Bone marrow (tissue), 2 donors: Measurements from ENCODE around the gene PTTG1IP.
"Not testable (repeated sequence)": the region's sequence is repeated elsewhere in the genome, so short reads cannot be mapped to it uniquely, and the experiment has no call there.

Source experiments
- DNase-seq, 2 donors: peaks; one replicate each; lab custom pipeline; 2025; lab: John Stamatoyannopoulos, UW

PTTG1IP gene

GRCh38 chr21:44845418-44846223, 27.9 kb downstream of the PTTG1IP start:
- peak; percentile 37 to 49 for DNase-seq

- DNase-seq = no peak
Measured at GRCh38 chr21:44844256-44844655, 29.2 kb downstream of the PTTG1IP start.

- no peak for DNase-seq
Measured at GRCh38 chr21:44842721-44843445, 30.6 kb downstream of the PTTG1IP start.

- no peak for DNase-seq
Measured at GRCh38 chr21:44842087-44842486, 31.4 kb downstream of the PTTG1IP start.

- DNase-seq = no peak
Measured at GRCh38 chr21:44840771-44841170, 32.7 kb downstream of the PTTG1IP start.

- DNase-seq = no peak
Measured at GRCh38 chr21:44838951-44839350, 34.5 kb downstream of the PTTG1IP start.

- DNase-seq = no peak
Measured at GRCh38 chr21:44838039-44838895, 35.2 kb downstream of the PTTG1IP start.

GRCh38 chr21:44837537-44837936, 36.0 kb downstream of the PTTG1IP start:
- no peak for DNase-seq

- no peak for DNase-seq
Measured at GRCh38 chr21:44836666-44837471, 36.6 kb downstream of the PTTG1IP start.

GRCh38 chr21:44836349-44836665, 37.2 kb downstream of the PTTG1IP start:
- DNase-seq = no peak

- no peak for DNase-seq
Measured at GRCh38 chr21:44835647-44835973, 37.9 kb downstream of the PTTG1IP start.

- no peak for DNase-seq
Measured at GRCh38 chr21:44834951-44835646, 38.4 kb downstream of the PTTG1IP start.

GRCh38 chr21:44834231-44834950, 39.1 kb downstream of the PTTG1IP start:
- no peak for DNase-seq

- no peak for DNase-seq
Measured at GRCh38 chr21:44833663-44834062, 39.8 kb downstream of the PTTG1IP start.

GRCh38 chr21:44832516-44833255, 40.8 kb downstream of the PTTG1IP start:
- DNase-seq = not testable (repeated sequence)

- peak in 1 of 2 donors; percentile 12 for DNase-seq
Measured at GRCh38 chr21:44831227-44831860, 42.1 kb downstream of the PTTG1IP start.

- no peak for DNase-seq
Measured at GRCh38 chr21:44829507-44830092, 43.9 kb downstream of the PTTG1IP start.

GRCh38 chr21:44828362-44829056, 45.0 kb downstream of the PTTG1IP start:
- DNase-seq = no peak
